Fibroblast of villous mesenchyme (primary cell): ENCODE results near the gene TGFBRAP1. TPM values are rescaled to one million over a fixed set of nuclear protein-coding genes. Genes with fewer than 3 reads are reported as not detected.

ENCODE experiments used
- DNase-seq: peaks from one replicate; pipeline ENCODE4 v3.0.0-alpha.2; 2010; ENCODE audit warnings: low read depth
- H3K4me3 ChIP-seq: 2 replicates; pipeline ENCODE4 v1.5.1; 2011; ENCODE audit warnings: low read depth, mild to moderate bottlenecking, low read length
- total RNA-seq: library from RNA; depleted of rRNA; stranded (reverse); fragments of >200 nt; gene quantifications from 2 replicates; pipeline ENCODE4 v1.2.3, GENCODE V29; 2012
- TF ChIP-seq, protein P1 (sequence below): IDR thresholded peaks from 2 replicates; pipeline ENCODE4 v1.5.1; 2012; ENCODE audit warnings: low read depth, mild to moderate bottlenecking, low read length; ENCODE audit not compliant: insufficient read depth

TGFBRAP1 gene
- total RNA-seq, 1 donor = 29.4 TPM

DNA sequence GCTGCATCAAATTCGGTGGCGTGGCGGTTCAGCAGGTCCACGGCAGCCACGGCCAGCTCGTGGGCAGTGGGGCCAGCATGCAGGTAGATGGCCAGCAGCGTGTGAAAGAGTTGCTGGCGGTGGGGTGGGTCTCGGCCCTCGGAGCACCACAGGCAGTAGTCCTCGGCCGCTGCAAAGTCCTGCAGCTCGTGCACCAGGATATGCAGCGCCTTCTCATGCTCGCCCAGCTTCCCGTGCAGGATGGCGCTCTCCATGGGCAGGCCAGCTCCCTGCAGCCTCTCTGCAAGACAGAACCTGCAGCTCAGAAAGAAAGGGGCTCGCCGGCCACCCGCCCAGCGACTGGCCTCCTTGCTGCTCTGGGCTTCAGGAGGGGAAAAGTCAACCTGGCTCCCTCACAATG, 60.1 kb downstream of the TGFBRAP1 start:
- H3K4me3 ChIP-seq = no peak overlapping the region
- TF ChIP-seq, protein P1, sequence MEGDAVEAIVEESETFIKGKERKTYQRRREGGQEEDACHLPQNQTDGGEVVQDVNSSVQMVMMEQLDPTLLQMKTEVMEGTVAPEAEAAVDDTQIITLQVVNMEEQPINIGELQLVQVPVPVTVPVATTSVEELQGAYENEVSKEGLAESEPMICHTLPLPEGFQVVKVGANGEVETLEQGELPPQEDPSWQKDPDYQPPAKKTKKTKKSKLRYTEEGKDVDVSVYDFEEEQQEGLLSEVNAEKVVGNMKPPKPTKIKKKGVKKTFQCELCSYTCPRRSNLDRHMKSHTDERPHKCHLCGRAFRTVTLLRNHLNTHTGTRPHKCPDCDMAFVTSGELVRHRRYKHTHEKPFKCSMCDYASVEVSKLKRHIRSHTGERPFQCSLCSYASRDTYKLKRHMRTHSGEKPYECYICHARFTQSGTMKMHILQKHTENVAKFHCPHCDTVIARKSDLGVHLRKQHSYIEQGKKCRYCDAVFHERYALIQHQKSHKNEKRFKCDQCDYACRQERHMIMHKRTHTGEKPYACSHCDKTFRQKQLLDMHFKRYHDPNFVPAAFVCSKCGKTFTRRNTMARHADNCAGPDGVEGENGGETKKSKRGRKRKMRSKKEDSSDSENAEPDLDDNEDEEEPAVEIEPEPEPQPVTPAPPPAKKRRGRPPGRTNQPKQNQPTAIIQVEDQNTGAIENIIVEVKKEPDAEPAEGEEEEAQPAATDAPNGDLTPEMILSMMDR = no peak
- no peak for DNase-seq

DNA sequence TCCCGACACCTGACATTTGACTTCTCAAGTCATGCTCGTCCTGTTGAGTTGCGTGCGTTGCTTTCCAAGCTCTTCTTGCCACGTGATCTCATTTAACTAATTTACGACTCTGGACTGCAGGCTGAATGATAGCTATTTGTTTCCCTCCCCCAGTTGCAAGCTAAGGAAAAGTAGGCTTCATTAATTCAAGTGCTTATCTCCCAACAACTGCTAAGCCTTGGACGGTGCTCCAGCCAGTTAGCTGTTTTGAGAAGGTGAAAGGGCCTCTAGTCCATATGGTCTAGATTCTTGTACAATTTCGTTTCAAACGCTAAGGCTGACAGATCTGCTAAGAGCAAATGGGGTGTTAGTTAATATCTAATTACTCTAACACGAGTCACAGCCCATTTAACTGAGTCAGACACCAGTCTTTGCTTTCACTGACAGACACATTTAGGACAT, 66.9 kb downstream of the TGFBRAP1 start:
- TF ChIP-seq, protein P1 = no peak
- no peak overlapping the region for H3K4me3 ChIP-seq
- peak; percentile 45 for DNase-seq

DNA sequence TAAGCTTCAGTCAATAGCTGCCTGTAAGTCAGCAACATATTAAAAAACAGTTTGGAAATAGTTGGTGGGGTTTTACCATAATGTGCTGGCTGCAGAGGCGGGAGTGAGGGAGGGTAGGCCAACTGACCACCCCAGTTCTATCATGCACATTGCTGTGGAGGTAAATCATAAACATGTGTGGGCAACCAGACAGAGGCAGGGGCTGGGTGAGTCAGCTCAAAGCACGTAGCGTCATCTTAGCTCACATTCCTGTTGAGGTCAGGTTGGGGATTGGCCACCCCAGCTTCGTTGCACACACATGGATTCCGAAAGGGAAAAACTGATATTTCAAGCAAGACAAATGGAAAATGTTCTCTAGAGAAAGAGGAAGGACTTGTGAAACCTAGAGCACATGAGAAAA, 68.5 kb downstream of the TGFBRAP1 start:
- no peak overlapping the region for H3K4me3 ChIP-seq
- TF ChIP-seq, protein P1 = no peak
- peak; percentile 96 for DNase-seq

DNA sequence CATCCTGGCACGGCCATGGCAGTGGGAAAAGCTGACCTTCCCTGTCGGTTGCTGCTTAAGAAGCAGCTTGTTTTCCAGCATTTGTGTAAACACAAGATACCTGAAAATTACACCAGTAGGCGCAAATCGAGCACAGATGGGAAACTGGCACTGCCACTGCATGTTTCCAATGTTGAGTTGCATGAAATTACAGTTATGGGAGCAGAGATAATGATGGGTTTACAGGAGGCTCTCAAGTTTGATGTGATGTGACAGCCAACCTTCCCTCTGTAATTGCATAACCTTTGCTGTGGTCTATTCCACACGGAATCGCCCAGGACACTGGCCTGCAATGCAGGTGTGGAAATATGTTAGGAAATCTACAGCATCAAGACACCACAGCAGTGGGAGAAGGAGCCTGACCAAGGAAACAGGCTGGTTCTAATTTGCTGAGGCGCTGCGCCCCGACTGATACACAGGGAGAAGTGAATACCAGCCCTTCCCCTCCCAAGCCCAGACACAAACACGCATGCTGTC, 70.6 kb downstream of the TGFBRAP1 start:
- TF ChIP-seq, protein P1 = no peak
- DNase-seq = no peak
- no peak overlapping the region for H3K4me3 ChIP-seq

DNA sequence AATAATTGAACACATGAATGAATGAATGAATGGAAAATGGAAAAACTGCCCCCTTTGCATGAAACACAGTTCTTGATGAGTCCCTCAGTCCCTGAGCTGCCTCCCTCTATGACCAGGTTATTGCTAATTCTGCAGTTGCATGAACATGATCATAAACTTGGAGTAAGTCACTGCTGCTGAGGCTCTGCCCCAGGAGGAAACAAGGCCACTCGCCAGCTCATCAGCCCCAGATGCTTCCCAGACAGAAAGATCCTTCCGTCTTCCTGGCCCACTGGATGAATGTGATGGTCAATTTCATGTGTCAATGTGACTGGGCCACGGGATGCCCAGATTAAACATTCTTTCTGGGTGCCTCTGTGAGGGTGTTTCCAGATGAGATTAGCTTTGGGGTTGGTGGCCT, 71.6 kb downstream of the TGFBRAP1 start:
- H3K4me3 ChIP-seq = no peak overlapping the region
- TF ChIP-seq, protein P1 = no peak
- no peak for DNase-seq

DNA sequence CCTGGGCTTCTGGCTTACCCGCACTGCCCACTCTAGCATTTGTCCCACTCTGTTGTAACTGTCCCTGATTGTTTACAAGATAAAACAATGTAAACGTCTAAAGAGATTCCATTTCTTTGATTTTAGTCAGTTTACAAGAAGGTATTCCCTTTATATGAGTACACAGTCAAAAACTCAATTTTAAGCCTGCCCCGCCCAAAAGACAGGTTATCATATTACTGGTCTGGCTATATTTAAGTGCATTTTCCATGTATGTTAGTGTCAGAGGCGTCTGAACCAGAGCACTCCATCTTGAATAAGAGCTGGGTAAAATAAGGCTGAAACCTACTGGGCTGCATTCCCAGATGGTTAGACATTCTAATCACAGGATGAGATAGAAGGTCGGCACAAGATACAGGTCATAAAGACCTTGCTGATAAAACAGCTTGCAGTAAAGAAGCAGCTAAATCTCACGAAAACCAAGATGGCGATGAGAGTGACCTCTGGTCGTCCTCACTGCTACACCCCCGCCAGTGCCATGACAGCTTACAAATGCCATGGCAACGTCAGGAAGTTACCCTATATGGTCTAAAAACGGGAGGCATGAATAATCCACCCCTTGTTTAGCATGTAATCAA, 73.0 kb downstream of the TGFBRAP1 start:
- DNase-seq = peak; percentile 68

More for the DNA sequence above, 73.0 kb downstream of the TGFBRAP1 start:
- H3K4me3 ChIP-seq = no peak overlapping the region
- TF ChIP-seq, protein P1 = no peak
